Mucosa of rectum (tissue), 2 donors: ENCODE data around the gene UBAP2.

Experiments
- H3K27ac ChIP-seq, 2 donors: one replicate each; pipeline ENCODE4 v1.7.0; 2013; ENCODE audit warnings: inconsistent platforms in 2 of 2, low read depth in 2 of 2, low read length in 2 of 2
- H3K27me3 ChIP-seq, 2 donors: one replicate each; pipeline ENCODE4 v1.7.0; 2013; ENCODE audit warnings: low read length in 2 of 2; ENCODE audit not compliant: control insufficient read depth in 2 of 2, insufficient read depth in 2 of 2
- H3K36me3 ChIP-seq, 2 donors: one replicate each; pipeline ENCODE4 v1.7.0; 2013; ENCODE audit warnings: low read length in 2 of 2; ENCODE audit not compliant: control insufficient read depth in 2 of 2, insufficient read depth in 2 of 2
- H3K4me1 ChIP-seq, 2 donors: one replicate each; pipeline ENCODE4 v1.7.0; 2013; ENCODE audit warnings: low read length in 2 of 2, mild to moderate bottlenecking in 1 of 2; ENCODE audit not compliant: control insufficient read depth in 2 of 2, insufficient read depth in 2 of 2
- H3K4me3 ChIP-seq, 2 donors: one replicate each; pipeline ENCODE4 v1.7.0; 2013; ENCODE audit warnings: low read length in 2 of 2
- H3K9ac ChIP-seq, 2 donors: one replicate each; pipeline ENCODE4 v1.7.0; 2013; ENCODE audit warnings: low read length in 2 of 2, low read depth in 1 of 2, mild to moderate bottlenecking in 1 of 2
- H3K9me3 ChIP-seq, 2 donors: one replicate each; pipeline ENCODE4 v1.7.0; 2013; ENCODE audit warnings: low read length in 2 of 2; ENCODE audit not compliant: control insufficient read depth in 2 of 2
- donor health status: healthy.
- donor health status: Normal muscosa, but diverticular disease.

UBAP2 gene, protein sequence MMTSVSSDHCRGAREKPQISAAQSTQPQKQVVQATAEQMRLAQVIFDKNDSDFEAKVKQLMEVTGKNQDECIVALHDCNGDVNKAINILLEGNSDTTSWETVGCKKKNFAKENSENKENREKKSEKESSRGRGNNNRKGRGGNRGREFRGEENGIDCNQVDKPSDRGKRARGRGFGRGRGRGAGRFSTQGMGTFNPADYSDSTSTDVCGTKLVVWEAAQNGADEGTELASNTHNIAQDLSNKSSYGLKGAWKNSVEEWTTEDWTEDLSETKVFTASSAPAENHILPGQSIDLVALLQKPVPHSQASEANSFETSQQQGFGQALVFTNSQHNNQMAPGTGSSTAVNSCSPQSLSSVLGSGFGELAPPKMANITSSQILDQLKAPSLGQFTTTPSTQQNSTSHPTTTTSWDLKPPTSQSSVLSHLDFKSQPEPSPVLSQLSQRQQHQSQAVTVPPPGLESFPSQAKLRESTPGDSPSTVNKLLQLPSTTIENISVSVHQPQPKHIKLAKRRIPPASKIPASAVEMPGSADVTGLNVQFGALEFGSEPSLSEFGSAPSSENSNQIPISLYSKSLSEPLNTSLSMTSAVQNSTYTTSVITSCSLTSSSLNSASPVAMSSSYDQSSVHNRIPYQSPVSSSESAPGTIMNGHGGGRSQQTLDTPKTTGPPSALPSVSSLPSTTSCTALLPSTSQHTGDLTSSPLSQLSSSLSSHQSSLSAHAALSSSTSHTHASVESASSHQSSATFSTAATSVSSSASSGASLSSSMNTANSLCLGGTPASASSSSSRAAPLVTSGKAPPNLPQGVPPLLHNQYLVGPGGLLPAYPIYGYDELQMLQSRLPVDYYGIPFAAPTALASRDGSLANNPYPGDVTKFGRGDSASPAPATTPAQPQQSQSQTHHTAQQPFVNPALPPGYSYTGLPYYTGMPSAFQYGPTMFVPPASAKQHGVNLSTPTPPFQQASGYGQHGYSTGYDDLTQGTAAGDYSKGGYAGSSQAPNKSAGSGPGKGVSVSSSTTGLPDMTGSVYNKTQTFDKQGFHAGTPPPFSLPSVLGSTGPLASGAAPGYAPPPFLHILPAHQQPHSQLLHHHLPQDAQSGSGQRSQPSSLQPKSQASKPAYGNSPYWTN

GRCh38 chr9:34048727-34049629 is at the start of gene UBAP2:
Gene UBAP2, minus strand, starts transcription at chr9:34048887. Its CDS starts 31,739 bp downstream, at chr9:34017148.
- Histone ChIP-seq H3K36me3 (no peaks in the 10 kb centered on the region), H3K4me1 (peaks cover 17 to 18% of the 10 kb centered on the region in 2 donors), H3K27me3 (no peaks in the 10 kb centered on the region), H3K27ac (peak within 1 kb of the TSS; percentile 93 to 96), H3K9me3 (no peaks in the 10 kb centered on the region), H3K9ac (peak within 1 kb of the TSS; percentile 82 to 95), H3K4me3 (peak within 1 kb of the TSS; percentile 88 to 91)

GRCh38 chr9:34098307-34098706 is 49.6 kb upstream of the UBAP2 start:
- Histone ChIP-seq H3K9ac (no peak overlapping the region), H3K9me3 (no peaks in the 10 kb centered on the region), H3K27me3 (no peaks in the 10 kb centered on the region), H3K27ac (no peak overlapping the region), H3K4me3 (no peak overlapping the region), H3K36me3 (peaks cover 34 to 53% of the 10 kb centered on the region in 2 donors), H3K4me1 (no peaks in the 10 kb centered on the region)

- Histone ChIP-seq H3K27me3 (no peaks in the 10 kb centered on the region), H3K9me3 (no peaks in the 10 kb centered on the region), H3K27ac (no peak overlapping the region), H3K4me3 (no peak overlapping the region), H3K9ac (no peak overlapping the region), H3K4me1 (no peaks in the 10 kb centered on the region), H3K36me3 (peaks cover 38 to 57% of the 10 kb centered on the region in 2 donors)
Measured at GRCh38 chr9:34097865-34098264, 49.2 kb upstream of the UBAP2 start.

DNA sequence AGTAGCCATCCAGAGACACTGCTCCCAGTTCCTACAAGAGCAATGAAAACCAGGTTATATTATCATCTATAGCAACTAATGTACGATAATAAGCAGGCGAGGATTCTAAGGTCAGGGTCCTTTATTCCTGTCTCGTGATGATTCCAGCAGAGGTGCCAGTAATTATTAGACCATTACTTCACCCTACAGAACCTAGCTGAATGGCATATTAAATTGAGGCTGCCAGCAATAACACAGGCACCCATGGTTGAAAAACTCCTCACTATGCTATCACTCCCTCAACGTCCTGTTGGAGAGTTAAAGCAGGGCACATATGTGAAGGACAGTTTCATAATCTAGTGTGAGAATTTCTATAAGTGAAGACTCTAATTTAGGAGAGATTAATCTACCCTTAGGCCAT is 48.1 kb upstream of the UBAP2 start:
- no peaks in the 10 kb centered on the region for H3K9me3 ChIP-seq
- peaks cover 40 to 58% of the 10 kb centered on the region in 2 donors for H3K36me3 ChIP-seq
- H3K27me3 ChIP-seq: no peaks in the 10 kb centered on the region
- H3K9ac ChIP-seq: no peak overlapping the region
- no peaks in the 10 kb centered on the region for H3K4me1 ChIP-seq
- H3K27ac ChIP-seq: no peak overlapping the region
- no peak overlapping the region for H3K4me3 ChIP-seq

- Histone ChIP-seq H3K27me3 (no peaks in the 10 kb centered on the region), H3K27ac (no peak overlapping the region), H3K4me3 (no peak overlapping the region), H3K9ac (no peak overlapping the region), H3K9me3 (no peaks in the 10 kb centered on the region), H3K4me1 (no peaks in the 10 kb centered on the region), H3K36me3 (peaks cover 55 to 73% of the 10 kb centered on the region in 2 donors)
Measured at GRCh38 chr9:34093578-34093977, 44.9 kb upstream of the UBAP2 start.

- Histone ChIP-seq H3K27ac (no peak overlapping the region), H3K36me3 (peaks cover 54 to 70% of the 10 kb centered on the region in 2 donors)
Measured at GRCh38 chr9:34089311-34089710, 40.6 kb upstream of the UBAP2 start.

GRCh38 chr9:34087370-34087769 is 38.7 kb upstream of the UBAP2 start:
- no peak overlapping the region for H3K9ac ChIP-seq
- H3K27me3 ChIP-seq: no peaks in the 10 kb centered on the region
- no peak overlapping the region for H3K27ac ChIP-seq
- H3K9me3 ChIP-seq: no peaks in the 10 kb centered on the region
- peaks cover 43 to 53% of the 10 kb centered on the region in 2 donors for H3K36me3 ChIP-seq
- no peaks in the 10 kb centered on the region for H3K4me1 ChIP-seq
- no peak overlapping the region for H3K4me3 ChIP-seq

More at GRCh38 chr9:34089311-34089710, 40.6 kb upstream of the UBAP2 start:
- Histone ChIP-seq H3K9me3 (no peaks in the 10 kb centered on the region), H3K27me3 (no peaks in the 10 kb centered on the region), H3K4me3 (no peak overlapping the region), H3K9ac (no peak overlapping the region), H3K4me1 (no peaks in the 10 kb centered on the region)

DNA sequence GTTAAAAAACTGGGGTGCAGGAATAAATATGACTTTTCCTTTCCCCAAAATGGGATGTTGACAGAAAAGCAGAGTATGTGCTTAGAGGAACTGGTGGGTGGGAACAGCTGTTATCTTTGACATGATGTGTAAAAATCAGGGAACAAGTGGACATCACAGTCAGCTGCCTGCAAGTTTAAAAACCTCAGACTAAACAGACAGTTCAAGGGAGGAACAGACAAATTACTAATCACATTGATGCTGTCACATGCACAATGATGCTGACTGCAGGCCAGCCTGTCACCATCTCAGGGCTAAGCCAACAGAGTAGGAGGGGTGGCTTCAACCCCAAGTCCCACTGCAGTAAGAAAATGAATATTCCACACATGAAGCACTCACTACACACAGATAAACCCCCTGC is 38.2 kb upstream of the UBAP2 start:
- peaks cover 40 to 49% of the 10 kb centered on the region in 2 donors for H3K36me3 ChIP-seq
- H3K9me3 ChIP-seq: no peaks in the 10 kb centered on the region
- no peaks in the 10 kb centered on the region for H3K27me3 ChIP-seq
- no peaks in the 10 kb centered on the region for H3K4me1 ChIP-seq
- no peak overlapping the region for H3K9ac ChIP-seq
- H3K27ac ChIP-seq: no peak overlapping the region
- H3K4me3 ChIP-seq: no peak overlapping the region
